ENCODE measurements around the gene TRMT13. TPM values are rescaled to one million over a fixed set of nuclear protein-coding genes. Genes with fewer than 3 reads are reported as not detected.
A peak's percentile ranks its signal among the peaks of the same experiment; 100 is the strongest.

The TRMT13 gene
- total and polyA plus RNA-seq, 9 of the 15 experiments (the other 6 are each of a cell fraction or from before 2014, with no cell fraction given): 18.7 to 33.0 (median 28.9) TPM

- TF ChIP-seq, protein P1, sequence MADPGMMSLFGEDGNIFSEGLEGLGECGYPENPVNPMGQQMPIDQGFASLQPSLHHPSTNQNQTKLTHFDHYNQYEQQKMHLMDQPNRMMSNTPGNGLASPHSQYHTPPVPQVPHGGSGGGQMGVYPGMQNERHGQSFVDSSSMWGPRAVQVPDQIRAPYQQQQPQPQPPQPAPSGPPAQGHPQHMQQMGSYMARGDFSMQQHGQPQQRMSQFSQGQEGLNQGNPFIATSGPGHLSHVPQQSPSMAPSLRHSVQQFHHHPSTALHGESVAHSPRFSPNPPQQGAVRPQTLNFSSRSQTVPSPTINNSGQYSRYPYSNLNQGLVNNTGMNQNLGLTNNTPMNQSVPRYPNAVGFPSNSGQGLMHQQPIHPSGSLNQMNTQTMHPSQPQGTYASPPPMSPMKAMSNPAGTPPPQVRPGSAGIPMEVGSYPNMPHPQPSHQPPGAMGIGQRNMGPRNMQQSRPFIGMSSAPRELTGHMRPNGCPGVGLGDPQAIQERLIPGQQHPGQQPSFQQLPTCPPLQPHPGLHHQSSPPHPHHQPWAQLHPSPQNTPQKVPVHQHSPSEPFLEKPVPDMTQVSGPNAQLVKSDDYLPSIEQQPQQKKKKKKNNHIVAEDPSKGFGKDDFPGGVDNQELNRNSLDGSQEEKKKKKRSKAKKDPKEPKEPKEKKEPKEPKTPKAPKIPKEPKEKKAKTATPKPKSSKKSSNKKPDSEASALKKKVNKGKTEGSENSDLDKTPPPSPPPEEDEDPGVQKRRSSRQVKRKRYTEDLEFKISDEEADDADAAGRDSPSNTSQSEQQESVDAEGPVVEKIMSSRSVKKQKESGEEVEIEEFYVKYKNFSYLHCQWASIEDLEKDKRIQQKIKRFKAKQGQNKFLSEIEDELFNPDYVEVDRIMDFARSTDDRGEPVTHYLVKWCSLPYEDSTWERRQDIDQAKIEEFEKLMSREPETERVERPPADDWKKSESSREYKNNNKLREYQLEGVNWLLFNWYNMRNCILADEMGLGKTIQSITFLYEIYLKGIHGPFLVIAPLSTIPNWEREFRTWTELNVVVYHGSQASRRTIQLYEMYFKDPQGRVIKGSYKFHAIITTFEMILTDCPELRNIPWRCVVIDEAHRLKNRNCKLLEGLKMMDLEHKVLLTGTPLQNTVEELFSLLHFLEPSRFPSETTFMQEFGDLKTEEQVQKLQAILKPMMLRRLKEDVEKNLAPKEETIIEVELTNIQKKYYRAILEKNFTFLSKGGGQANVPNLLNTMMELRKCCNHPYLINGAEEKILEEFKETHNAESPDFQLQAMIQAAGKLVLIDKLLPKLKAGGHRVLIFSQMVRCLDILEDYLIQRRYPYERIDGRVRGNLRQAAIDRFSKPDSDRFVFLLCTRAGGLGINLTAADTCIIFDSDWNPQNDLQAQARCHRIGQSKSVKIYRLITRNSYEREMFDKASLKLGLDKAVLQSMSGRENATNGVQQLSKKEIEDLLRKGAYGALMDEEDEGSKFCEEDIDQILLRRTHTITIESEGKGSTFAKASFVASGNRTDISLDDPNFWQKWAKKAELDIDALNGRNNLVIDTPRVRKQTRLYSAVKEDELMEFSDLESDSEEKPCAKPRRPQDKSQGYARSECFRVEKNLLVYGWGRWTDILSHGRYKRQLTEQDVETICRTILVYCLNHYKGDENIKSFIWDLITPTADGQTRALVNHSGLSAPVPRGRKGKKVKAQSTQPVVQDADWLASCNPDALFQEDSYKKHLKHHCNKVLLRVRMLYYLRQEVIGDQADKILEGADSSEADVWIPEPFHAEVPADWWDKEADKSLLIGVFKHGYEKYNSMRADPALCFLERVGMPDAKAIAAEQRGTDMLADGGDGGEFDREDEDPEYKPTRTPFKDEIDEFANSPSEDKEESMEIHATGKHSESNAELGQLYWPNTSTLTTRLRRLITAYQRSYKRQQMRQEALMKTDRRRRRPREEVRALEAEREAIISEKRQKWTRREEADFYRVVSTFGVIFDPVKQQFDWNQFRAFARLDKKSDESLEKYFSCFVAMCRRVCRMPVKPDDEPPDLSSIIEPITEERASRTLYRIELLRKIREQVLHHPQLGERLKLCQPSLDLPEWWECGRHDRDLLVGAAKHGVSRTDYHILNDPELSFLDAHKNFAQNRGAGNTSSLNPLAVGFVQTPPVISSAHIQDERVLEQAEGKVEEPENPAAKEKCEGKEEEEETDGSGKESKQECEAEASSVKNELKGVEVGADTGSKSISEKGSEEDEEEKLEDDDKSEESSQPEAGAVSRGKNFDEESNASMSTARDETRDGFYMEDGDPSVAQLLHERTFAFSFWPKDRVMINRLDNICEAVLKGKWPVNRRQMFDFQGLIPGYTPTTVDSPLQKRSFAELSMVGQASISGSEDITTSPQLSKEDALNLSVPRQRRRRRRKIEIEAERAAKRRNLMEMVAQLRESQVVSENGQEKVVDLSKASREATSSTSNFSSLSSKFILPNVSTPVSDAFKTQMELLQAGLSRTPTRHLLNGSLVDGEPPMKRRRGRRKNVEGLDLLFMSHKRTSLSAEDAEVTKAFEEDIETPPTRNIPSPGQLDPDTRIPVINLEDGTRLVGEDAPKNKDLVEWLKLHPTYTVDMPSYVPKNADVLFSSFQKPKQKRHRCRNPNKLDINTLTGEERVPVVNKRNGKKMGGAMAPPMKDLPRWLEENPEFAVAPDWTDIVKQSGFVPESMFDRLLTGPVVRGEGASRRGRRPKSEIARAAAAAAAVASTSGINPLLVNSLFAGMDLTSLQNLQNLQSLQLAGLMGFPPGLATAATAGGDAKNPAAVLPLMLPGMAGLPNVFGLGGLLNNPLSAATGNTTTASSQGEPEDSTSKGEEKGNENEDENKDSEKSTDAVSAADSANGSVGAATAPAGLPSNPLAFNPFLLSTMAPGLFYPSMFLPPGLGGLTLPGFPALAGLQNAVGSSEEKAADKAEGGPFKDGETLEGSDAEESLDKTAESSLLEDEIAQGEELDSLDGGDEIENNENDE (IDR thresholded peaks at IDR 0.05; ENCODE audit: low read depth, low read length): no peak
- TF ChIP-seq ZNF717 (CRISPR knock-in tag; IDR thresholded peaks at IDR 0.05) (no peak), ELK3 (CRISPR knock-in tag; IDR thresholded peaks at IDR 0.05) (no peak), CBX1 (IDR thresholded peaks at IDR 0.05; ENCODE audit: low read depth) (peak; percentile 83; the same call in 1 of the 2 replicates), HCFC1 (IDR thresholded peaks at IDR 0.05; ENCODE audit: low read depth, low read length) (peak; percentile 95), ZZZ3 (IDR thresholded peaks at IDR 0.05) (no peak; the same call in 1 of the 2 replicates), ZNF398 (CRISPR knock-in tag; IDR thresholded peaks at IDR 0.05) (no peak), COPS2 (conservative IDR thresholded peaks at IDR 0.05) (no peak), SAP30 (IDR thresholded peaks at IDR 0.05; ENCODE audit: borderline replicate concordance, insufficient read depth, low read depth, low read length, poor library complexity, severe bottlenecking) (peak; percentile 89), POLR2AphosphoS5 (IDR thresholded peaks at IDR 0.05; ENCODE audit: control insufficient read depth, insufficient read depth, low read depth, low read length) (peak; percentile 78), RHOXF2B (CRISPR knock-in tag; conservative IDR thresholded peaks at IDR 0.05) (no peak), ZNF311 (CRISPR knock-in tag; IDR thresholded peaks at IDR 0.05) (no peak)
These were observed at the start of gene TRMT13, which contains the start of gene SASS6 (continued) for GRCh38 chr1:100132566-100133477.

Data from K562 (cell line).